Osteoblast (primary cell): ENCODE measurements around the gene NID1. TPM values are rescaled to one million over a fixed set of nuclear protein-coding genes. Genes with fewer than 3 reads are reported as not detected.

Experiments used
- DNase-seq: peaks from one replicate; pipeline ENCODE4 v3.0.0; 2011; ENCODE audit warnings: low spot score, mixed read lengths; ENCODE audit not compliant: insufficient read length; ENCODE audit errors: missing footprints
- H2AFZ ChIP-seq: 2 replicates; pipeline ENCODE4 v1.6.0; 2011; ENCODE audit warnings: mild to moderate bottlenecking, low read length
- H3K27ac ChIP-seq: 2 replicates; pipeline ENCODE4 v1.5.1; 2011; ENCODE audit warnings: mild to moderate bottlenecking, low read depth, low read length, moderate library complexity
- H3K27me3 ChIP-seq: 2 replicates; pipeline ENCODE4 v1.6.0; 2012; ENCODE audit warnings: mild to moderate bottlenecking, control low read depth, inconsistent platforms, low read length, moderate library complexity; ENCODE audit not compliant: insufficient read depth
- H3K36me3 ChIP-seq: 2 replicates; pipeline ENCODE4 v1.5.1; 2011; ENCODE audit warnings: mild to moderate bottlenecking, low read length, control low read depth, moderate library complexity; ENCODE audit not compliant: insufficient read depth
- H3K4me1 ChIP-seq: 2 replicates; pipeline ENCODE4 v1.5.1; 2011; ENCODE audit warnings: mild to moderate bottlenecking, low read length, control low read depth, moderate library complexity; ENCODE audit not compliant: insufficient read depth
- H3K4me2 ChIP-seq: 2 replicates; pipeline ENCODE4 v1.6.0; 2011; ENCODE audit warnings: mild to moderate bottlenecking, low read length; ENCODE audit not compliant: insufficient read depth
- H3K4me3 ChIP-seq: fragments of 200-600 bp; sonication (generic); 3 replicates; pipeline ENCODE4 v1.5.1; 2012; ENCODE audit warnings: mild to moderate bottlenecking, low read length, inconsistent platforms; ENCODE audit not compliant: insufficient read depth
- H3K79me2 ChIP-seq: 2 replicates; pipeline ENCODE4 v1.6.0; 2012; ENCODE audit warnings: mild to moderate bottlenecking, low read length, control low read depth, inconsistent platforms; ENCODE audit not compliant: insufficient read depth
- H3K9me3 ChIP-seq: 2 replicates; pipeline ENCODE4 v1.5.1; 2011; ENCODE audit warnings: low read depth, low read length, control low read depth
- H4K20me1 ChIP-seq: 2 replicates; pipeline ENCODE4 v1.6.0; 2012; ENCODE audit warnings: mild to moderate bottlenecking, low read length, control low read depth; ENCODE audit not compliant: insufficient read depth
- total RNA-seq: library from RNA; depleted of rRNA; stranded (reverse); fragments of >200 nt; gene quantifications from 2 replicates; pipeline ENCODE4 v1.2.3, GENCODE V29; 2012
- TF ChIP-seq, protein P1 (sequence below): IDR thresholded peaks from 2 replicates; pipeline ENCODE4 v1.5.1; 2011; ENCODE audit warnings: mild to moderate bottlenecking, low read depth, low read length, moderate library complexity; ENCODE audit errors: extremely low read depth

Gene NID1
- total RNA-seq, 1 donor, result 40.2 TPM

- H4K20me1 ChIP-seq, result no peaks in the 10 kb centered on the region
- DNase-seq, result no peak
- peaks cover 4% of the 10 kb centered on the region for H3K27me3 ChIP-seq
- H3K79me2 ChIP-seq, result peaks cover 11% of the 10 kb centered on the region
- H3K36me3 ChIP-seq, result no peaks in the 10 kb centered on the region
- H2AFZ ChIP-seq, result peak overlapping the region; percentile 96
- no peaks in the 10 kb centered on the region for H3K9me3 ChIP-seq
- H3K4me3 ChIP-seq, result peak overlapping the region; percentile 80
- no peak overlapping the region for H3K27ac ChIP-seq
- H3K4me1 ChIP-seq, result peaks cover 10% of the 10 kb centered on the region
- peak overlapping the region; percentile 93 for H3K4me2 ChIP-seq
- TF ChIP-seq, protein P1, sequence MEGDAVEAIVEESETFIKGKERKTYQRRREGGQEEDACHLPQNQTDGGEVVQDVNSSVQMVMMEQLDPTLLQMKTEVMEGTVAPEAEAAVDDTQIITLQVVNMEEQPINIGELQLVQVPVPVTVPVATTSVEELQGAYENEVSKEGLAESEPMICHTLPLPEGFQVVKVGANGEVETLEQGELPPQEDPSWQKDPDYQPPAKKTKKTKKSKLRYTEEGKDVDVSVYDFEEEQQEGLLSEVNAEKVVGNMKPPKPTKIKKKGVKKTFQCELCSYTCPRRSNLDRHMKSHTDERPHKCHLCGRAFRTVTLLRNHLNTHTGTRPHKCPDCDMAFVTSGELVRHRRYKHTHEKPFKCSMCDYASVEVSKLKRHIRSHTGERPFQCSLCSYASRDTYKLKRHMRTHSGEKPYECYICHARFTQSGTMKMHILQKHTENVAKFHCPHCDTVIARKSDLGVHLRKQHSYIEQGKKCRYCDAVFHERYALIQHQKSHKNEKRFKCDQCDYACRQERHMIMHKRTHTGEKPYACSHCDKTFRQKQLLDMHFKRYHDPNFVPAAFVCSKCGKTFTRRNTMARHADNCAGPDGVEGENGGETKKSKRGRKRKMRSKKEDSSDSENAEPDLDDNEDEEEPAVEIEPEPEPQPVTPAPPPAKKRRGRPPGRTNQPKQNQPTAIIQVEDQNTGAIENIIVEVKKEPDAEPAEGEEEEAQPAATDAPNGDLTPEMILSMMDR, result no peak
Measured at GRCh38 chr1:236065509-236066005, 667 bp upstream of the NID1 start.

GRCh38 chr1:236063919-236064673 lies 794 bp downstream of the NID1 start:
- Histone ChIP-seq H3K79me2 (peaks cover 11% of the 10 kb centered on the region), H2AFZ (peak overlapping the region; percentile 96), H3K27me3 (peaks cover 4% of the 10 kb centered on the region), H3K4me3 (peak overlapping the region; percentile 80), H3K4me2 (peak overlapping the region; percentile 93), H3K9me3 (no peaks in the 10 kb centered on the region), H4K20me1 (no peaks in the 10 kb centered on the region), H3K4me1 (peaks cover 10% of the 10 kb centered on the region), H3K27ac (peak overlapping the region; percentile 66), H3K36me3 (no peaks in the 10 kb centered on the region)
- TF ChIP-seq, protein P1, result no peak
- peak; percentile 94 for DNase-seq

DNA sequence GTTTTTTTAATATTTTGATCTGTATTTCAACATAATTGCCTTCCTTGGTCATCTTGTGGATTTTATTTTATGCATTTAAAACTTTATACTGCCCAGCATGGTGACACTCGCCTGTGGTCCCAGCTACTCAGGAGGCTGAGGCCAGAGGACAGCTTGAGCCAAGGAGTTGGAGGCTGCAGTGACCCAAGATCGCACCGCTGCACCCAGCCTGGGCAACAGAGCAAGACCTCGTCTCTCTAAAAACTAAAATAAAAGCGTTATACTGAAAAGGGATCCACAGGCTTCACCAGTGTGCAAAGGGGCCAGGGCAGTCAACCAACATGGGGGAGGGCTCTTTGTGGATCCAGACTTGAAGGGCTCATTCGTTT lies 1.4 kb downstream of the NID1 start:
- Histone ChIP-seq H3K9me3 (no peaks in the 10 kb centered on the region), H4K20me1 (no peaks in the 10 kb centered on the region), H2AFZ (peak overlapping the region; percentile 96), H3K4me1 (peaks cover 12% of the 10 kb centered on the region), H3K27ac (peak overlapping the region; percentile 66), H3K4me2 (peak overlapping the region; percentile 93), H3K27me3 (peaks cover 4% of the 10 kb centered on the region), H3K4me3 (peak overlapping the region; percentile 80), H3K36me3 (no peaks in the 10 kb centered on the region), H3K79me2 (peaks cover 11% of the 10 kb centered on the region)
- no peak for DNase-seq
- TF ChIP-seq, protein P1, result no peak

DNA sequence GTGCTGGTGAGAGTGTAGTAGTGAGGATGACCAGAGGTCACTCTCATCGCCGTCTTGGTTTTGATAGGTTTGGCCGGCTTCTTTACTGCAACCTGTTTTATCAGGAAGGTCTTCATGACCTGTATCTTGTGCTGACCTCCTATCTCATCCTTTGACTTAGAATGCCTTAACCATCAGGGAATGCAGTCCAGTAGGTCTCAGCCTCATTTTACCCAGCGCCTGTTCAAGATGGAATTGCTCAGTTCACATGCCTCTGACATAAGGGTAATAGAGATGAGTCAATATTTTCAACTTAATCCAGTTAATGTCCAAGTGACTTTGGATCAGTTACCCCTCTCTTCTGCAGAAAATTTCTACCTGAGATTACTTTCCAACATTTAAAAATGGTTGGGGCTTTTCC lies 4.6 kb downstream of the NID1 start:
- H3K4me2 ChIP-seq, result no peak overlapping the region
- H3K9me3 ChIP-seq, result no peaks in the 10 kb centered on the region
- no peak overlapping the region for H3K4me3 ChIP-seq
- H3K27me3 ChIP-seq, result peaks cover 2% of the 10 kb centered on the region
- H3K79me2 ChIP-seq, result peaks cover 11% of the 10 kb centered on the region
- no peak for DNase-seq
- H2AFZ ChIP-seq, result no peak overlapping the region
- no peak overlapping the region for H3K27ac ChIP-seq
- TF ChIP-seq, protein P1, result no peak
- no peaks in the 10 kb centered on the region for H4K20me1 ChIP-seq
- H3K36me3 ChIP-seq, result no peaks in the 10 kb centered on the region
- H3K4me1 ChIP-seq, result peaks cover 12% of the 10 kb centered on the region
